Colonic mucosa (tissue), 4 donors: ENCODE results near the gene KRI1. TPM values are rescaled to one million over a fixed set of nuclear protein-coding genes. Genes with fewer than 3 reads are reported as not detected.

ENCODE experiments used
- DNase-seq: peaks from one replicate; pipeline ENCODE4 v3.0.0-alpha.2; 2020
- H3K27ac ChIP-seq: fragments of 200-600 bp; one replicate; pipeline ENCODE4 v1.8.0; 2021
- H3K27me3 ChIP-seq: fragments of 200-600 bp; one replicate; pipeline ENCODE4 v1.8.0; 2021
- H3K36me3 ChIP-seq: fragments of 200-600 bp; one replicate; pipeline ENCODE4 v1.8.0; 2021
- H3K4me1 ChIP-seq: fragments of 200-600 bp; one replicate; pipeline ENCODE4 v1.8.0; 2021; ENCODE audit warnings: mild to moderate bottlenecking
- H3K4me3 ChIP-seq: fragments of 200-600 bp; one replicate; pipeline ENCODE4 v1.8.0; 2021
- H3K9ac ChIP-seq, 2 donors: one replicate each; pipeline ENCODE4 v1.7.0; 2013; ENCODE audit warnings: control low read depth in 2 of 2, low read depth in 2 of 2, low read length in 2 of 2
- H3K9me3 ChIP-seq: fragments of 200-600 bp; one replicate; pipeline ENCODE4 v1.8.0; 2021
- intact Hi-C: fragments of 100-400 bp; cut with DNase I; formaldehyde crosslinking; loops from one replicate; pipeline ENCODE4 v1.14.1; 2022
- total RNA-seq, 2 donors: library from RNA; stranded (reverse); fragmentation: NEBNext Ultra II Directional in 1 of 2; extraction: Animal tissue kit (Norgen Biotek cat#: 25700) in 1 of 2; gene quantifications; one replicate each; pipeline ENCODE4 v1.2.1, GENCODE V29; 2021
- TF ChIP-seq, protein P1 (sequence below): fragments of 200-600 bp; IDR thresholded peaks from one replicate; pipeline ENCODE4 v1.8.0; 2022; ENCODE audit warnings: antibody characterized with exemption, mild to moderate bottlenecking
- donor health status: healthy.
- donor health status: DM: no; HTN: no; CAD: no.
- donor health status: DM: no; HTN: no; CAD: no.

KRI1 gene
- total RNA-seq, 2 donors from 2014 or later: 11.0 to 27.2 TPM

DNA sequence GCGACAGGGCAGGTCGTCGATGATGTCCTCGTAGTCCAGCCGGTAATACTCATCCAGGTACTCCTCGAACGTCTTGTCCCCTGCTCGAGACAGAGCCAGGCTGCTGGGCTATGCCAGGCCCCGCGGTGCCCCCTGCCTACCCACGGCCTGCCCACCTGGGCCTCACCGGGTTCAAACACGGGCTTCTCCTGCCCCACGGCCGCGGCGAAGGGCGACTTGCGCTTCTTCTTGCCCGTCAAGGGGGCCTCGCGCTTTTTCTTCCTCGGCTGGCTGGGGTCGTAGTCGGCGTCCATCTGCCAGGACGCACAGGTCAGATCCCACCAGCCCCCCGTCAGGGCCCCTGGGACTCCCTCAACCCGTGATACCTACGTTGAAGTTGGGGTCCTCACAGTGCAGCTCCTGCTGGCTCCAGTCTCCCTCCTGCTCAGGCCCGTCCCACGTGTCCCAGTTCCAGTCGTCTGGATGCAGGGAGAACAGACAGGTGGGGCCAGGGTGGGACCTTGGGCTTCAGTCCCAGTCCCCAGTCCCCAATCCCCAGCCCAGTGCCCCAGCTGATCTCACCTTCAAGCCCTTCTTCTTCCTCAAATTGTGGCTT lies 8.1 kb downstream of the KRI1 start:
- no peak for DNase-seq
- TF ChIP-seq, protein P1, sequence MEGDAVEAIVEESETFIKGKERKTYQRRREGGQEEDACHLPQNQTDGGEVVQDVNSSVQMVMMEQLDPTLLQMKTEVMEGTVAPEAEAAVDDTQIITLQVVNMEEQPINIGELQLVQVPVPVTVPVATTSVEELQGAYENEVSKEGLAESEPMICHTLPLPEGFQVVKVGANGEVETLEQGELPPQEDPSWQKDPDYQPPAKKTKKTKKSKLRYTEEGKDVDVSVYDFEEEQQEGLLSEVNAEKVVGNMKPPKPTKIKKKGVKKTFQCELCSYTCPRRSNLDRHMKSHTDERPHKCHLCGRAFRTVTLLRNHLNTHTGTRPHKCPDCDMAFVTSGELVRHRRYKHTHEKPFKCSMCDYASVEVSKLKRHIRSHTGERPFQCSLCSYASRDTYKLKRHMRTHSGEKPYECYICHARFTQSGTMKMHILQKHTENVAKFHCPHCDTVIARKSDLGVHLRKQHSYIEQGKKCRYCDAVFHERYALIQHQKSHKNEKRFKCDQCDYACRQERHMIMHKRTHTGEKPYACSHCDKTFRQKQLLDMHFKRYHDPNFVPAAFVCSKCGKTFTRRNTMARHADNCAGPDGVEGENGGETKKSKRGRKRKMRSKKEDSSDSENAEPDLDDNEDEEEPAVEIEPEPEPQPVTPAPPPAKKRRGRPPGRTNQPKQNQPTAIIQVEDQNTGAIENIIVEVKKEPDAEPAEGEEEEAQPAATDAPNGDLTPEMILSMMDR: no peak
- intact Hi-C loops: no loop called here
- H3K27ac ChIP-seq: no peak overlapping the region
- peaks cover 2% of the 10 kb centered on the region for H3K4me1 ChIP-seq
- H3K9me3 ChIP-seq: no peaks in the 10 kb centered on the region
- H3K36me3 ChIP-seq: peaks cover 5% of the 10 kb centered on the region
- no peak overlapping the region for H3K4me3 ChIP-seq
- H3K9ac ChIP-seq: no peak overlapping the region
- H3K27me3 ChIP-seq: no peaks in the 10 kb centered on the region

- H3K4me1 ChIP-seq: peaks cover 5% of the 10 kb centered on the region
- no peak overlapping the region for H3K9ac ChIP-seq
- no peak overlapping the region for H3K27ac ChIP-seq
- TF ChIP-seq, protein P1: no peak
- H3K27me3 ChIP-seq: no peaks in the 10 kb centered on the region
- intact Hi-C loops: no loop called here
- peaks cover 5% of the 10 kb centered on the region for H3K36me3 ChIP-seq
- no peak for DNase-seq
- H3K9me3 ChIP-seq: no peaks in the 10 kb centered on the region
- H3K4me3 ChIP-seq: no peak overlapping the region
Measured at GRCh38 chr19:10555610-10555973, 10.2 kb downstream of the KRI1 start.

DNA sequence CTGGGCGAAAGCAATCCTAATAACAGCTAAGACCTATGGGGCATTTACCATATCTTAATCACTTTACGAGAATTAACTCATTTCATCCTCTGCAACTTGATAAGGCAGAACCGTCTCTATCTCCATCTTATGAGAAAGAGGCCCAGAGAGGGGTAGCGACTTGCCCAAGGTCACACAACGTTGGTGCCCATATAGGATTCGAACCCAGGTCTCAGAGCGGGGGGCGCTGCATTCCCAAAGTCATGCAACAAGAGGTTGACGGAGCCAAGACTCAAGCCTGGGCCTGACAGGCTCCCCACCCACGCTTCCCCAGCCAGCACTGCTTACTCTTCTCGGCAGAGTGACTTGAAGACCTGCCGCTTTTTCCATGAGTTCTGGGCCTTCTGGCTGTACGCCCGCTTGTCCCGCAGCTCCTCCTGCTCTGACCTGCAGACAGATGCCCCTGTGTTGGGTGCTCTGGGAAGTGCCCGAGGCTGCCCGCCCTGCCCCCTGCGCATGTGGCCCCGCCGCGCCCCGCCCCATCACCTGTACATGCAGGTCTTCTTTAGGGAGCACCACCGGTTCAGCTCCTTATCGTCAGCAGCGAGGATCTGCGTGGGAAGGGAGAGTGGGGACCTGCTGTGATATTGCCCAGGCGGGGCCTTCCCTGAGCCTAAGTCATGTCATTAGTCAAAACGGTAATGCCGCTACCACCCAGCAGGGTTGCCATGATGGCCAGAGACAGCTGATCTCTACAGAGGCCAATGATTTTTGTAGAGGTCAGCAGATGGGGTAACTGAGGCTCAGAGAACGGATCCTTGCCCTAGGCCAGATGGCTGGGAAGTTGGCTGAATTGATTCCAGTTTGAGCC lies 10.8 kb downstream of the KRI1 start:
- intact Hi-C loops: no loop called here
- H3K27me3 ChIP-seq: no peaks in the 10 kb centered on the region
- H3K9ac ChIP-seq: no peak overlapping the region
- H3K4me3 ChIP-seq: no peak overlapping the region
- no peak overlapping the region for H3K27ac ChIP-seq
- TF ChIP-seq, protein P1: no peak
- H3K4me1 ChIP-seq: peaks cover 5% of the 10 kb centered on the region
- no peaks in the 10 kb centered on the region for H3K9me3 ChIP-seq
- peaks cover 8% of the 10 kb centered on the region for H3K36me3 ChIP-seq
- no peak for DNase-seq

- peak; percentile 33 for DNase-seq
- peak overlapping the region; percentile 32 for H3K27ac ChIP-seq
- peaks cover 5% of the 10 kb centered on the region for H3K4me1 ChIP-seq
- H3K27me3 ChIP-seq: no peaks in the 10 kb centered on the region
- TF ChIP-seq, protein P1: no peak
- no peak overlapping the region for H3K4me3 ChIP-seq
- peaks cover 7% of the 10 kb centered on the region for H3K36me3 ChIP-seq
- H3K9ac ChIP-seq: no peak overlapping the region
- intact Hi-C loops: no loop called here
- H3K9me3 ChIP-seq: no peaks in the 10 kb centered on the region
Measured at GRCh38 chr19:10553943-10554381, 11.8 kb downstream of the KRI1 start.

DNA sequence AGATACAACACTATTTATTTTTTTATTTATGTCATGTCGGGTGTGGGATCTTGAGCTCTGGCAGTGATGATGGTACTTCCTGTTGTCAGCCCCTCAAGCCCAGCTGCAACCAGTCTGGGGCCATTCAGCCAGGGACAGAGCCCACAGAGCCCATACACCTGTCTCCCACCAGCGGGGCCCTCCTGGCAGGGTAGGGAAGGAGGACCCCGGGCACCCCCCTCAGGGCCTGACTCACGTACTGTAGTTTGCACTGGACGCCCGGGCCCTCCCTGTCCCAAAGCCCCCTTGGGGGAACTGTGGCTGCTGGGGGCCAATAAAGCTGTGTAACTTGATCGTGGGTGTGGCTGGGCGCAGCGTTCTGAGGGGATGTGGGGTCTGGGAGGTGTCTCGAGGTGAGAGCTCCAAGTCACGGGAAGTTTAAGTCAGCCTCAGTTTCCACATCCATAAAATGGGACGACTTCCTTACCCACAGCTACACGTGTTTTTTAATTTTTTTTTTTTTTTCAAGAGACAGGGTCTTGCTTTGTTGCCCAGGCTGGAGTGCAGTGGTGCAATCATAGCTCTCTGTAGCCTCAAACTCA lies 12.6 kb downstream of the KRI1 start:
- TF ChIP-seq, protein P1: no peak
- peak overlapping the region; percentile 17 for H3K27ac ChIP-seq
- peaks cover 7% of the 10 kb centered on the region for H3K36me3 ChIP-seq
- no peaks in the 10 kb centered on the region for H3K9me3 ChIP-seq
- intact Hi-C loops: no loop called here
- no peak for DNase-seq
- peaks cover 5% of the 10 kb centered on the region for H3K4me1 ChIP-seq
- H3K9ac ChIP-seq: no peak overlapping the region
- no peaks in the 10 kb centered on the region for H3K27me3 ChIP-seq
- no peak overlapping the region for H3K4me3 ChIP-seq
